Esophagus squamous epithelium (tissue), 5 donors: ENCODE data around the gene SPEF2. TPM values are rescaled to one million over a fixed set of nuclear protein-coding genes. Genes with fewer than 3 reads are reported as not detected.

Source experiments
- DNase-seq: peaks from one replicate; lab custom pipeline; 2025; lab: John Stamatoyannopoulos, UW
- H3K27ac ChIP-seq, 4 donors: fragments of 200-600 bp; sonication (generic); one replicate each; pipeline ENCODE4 v1.5.1; 2016 to 2019; ENCODE audit warnings: mild to moderate bottlenecking in 1 of 4
- H3K27me3 ChIP-seq, 4 donors: fragments of 200-600 bp; sonication (generic); 1 replicate in 3 of 4; 2 replicates in 1 of 4; pipeline versions ENCODE4 v1.5.1 to v1.6.0; 2017 to 2021; ENCODE audit warnings: antibody characterized with exemption in 1 of 4
- H3K36me3 ChIP-seq, 3 donors: fragments of 200-600 bp; sonication (generic); one replicate each; pipeline ENCODE4 v1.5.1; 2016 to 2019
- H3K4me1 ChIP-seq, 3 donors: fragments of 200-600 bp; sonication (generic); one replicate each; pipeline ENCODE4 v1.5.1; 2017 to 2019
- H3K4me3 ChIP-seq, 4 donors: fragments of 200-600 bp; sonication (generic); 1 replicate in 3 of 4; 2 replicates in 1 of 4; pipeline ENCODE4 v1.5.1; 2016 to 2019; ENCODE audit warnings: mild to moderate bottlenecking in 2 of 4, moderate library complexity in 1 of 4
- H3K9me3 ChIP-seq, 3 donors: fragments of 200-600 bp; sonication (generic); one replicate each; pipeline ENCODE4 v1.5.1; 2016 to 2019
- CTCF ChIP-seq, 6 experiments: fragments of 450-650 bp in 4 of 6; fragments of 200-600 bp in 2 of 6; sonication (generic) in 2 of 6; IDR thresholded peaks; one replicate each; pipeline ENCODE4 v1.5.1; 2016 to 2019; ENCODE audit warnings: antibody characterized with exemption in 6 of 6, mild to moderate bottlenecking in 4 of 6, moderate library complexity in 4 of 6
- POLR2A ChIP-seq, 4 donors: fragments of 450-650 bp; IDR thresholded peaks; one replicate each; pipeline ENCODE4 v1.6.1; 2017; ENCODE audit warnings: antibody characterized with exemption in 4 of 4, mild to moderate bottlenecking in 4 of 4, moderate library complexity in 3 of 4
- WGBS, 2 donors: methylation state at CpG; one replicate each; pipeline ENCODE4 v1.1.5; 2018; 5-methylcytosine and 5-hydroxymethylcytosine counted together
- intact Hi-C: fragments of 100-400 bp; cut with DNase I; formaldehyde crosslinking; loops from one replicate; pipeline ENCODE4 v1.15.0; 2022
- total RNA-seq, 4 donors: library from RNA; depleted of rRNA; stranded (reverse); fragments of >200 nt; gene quantifications; one replicate each; pipeline ENCODE4 v1.1.0, GENCODE V29; 2016
- donor health status: DM: yes; HTN: yes; CAD: no.

The SPEF2 gene
- total RNA-seq, 4 donors from 2014 or later: 1.2 to 6.1 (median 3.0) TPM

DNA sequence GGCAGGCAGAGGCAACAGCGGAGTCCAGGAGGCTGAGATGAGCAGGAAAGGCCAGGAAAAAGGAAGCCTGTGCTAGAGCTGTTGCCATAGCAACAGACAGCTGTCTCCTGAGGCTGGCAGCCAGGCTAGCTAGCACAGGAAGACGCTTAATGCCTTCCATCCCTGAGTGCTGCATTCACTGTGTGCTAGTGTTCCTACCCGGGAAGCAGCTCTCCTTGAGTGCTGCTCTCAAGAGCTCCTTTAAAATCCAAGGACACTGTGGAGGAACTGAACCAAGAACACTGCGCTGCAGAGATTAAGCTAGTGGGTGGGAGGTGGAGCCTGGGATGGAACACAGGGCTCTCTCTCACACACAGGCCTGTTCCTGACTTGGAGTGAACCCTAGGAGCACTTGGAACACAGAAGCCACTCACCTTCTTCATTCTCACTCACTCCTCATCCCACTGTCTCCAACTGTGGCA lies 185.6 kb downstream of the SPEF2 start:
- Histone ChIP-seq H3K27ac (no peak overlapping the region), H3K27me3 (no peaks in the 10 kb centered on the region), H3K4me3 (no peak overlapping the region), H3K36me3 (no peaks in the 10 kb centered on the region), H3K4me1 (no peaks in the 10 kb centered on the region), H3K9me3 (no peaks in the 10 kb centered on the region)
- DNase-seq: no peak
- TF ChIP-seq CTCF (IDR thresholded peaks at IDR 0.05) (no peak), POLR2A (IDR thresholded peaks at IDR 0.05) (no peak)
- 44 to 48% methylated on average over 4 of the region's 4 CpGs for WGBS, 2 donors
- intact Hi-C loops: no loop called here

GRCh38 chr5:35804201-35804653 lies 186.6 kb downstream of the SPEF2 start:
- Histone ChIP-seq H3K4me1 (no peaks in the 10 kb centered on the region), H3K27me3 (no peaks in the 10 kb centered on the region), H3K9me3 (no peaks in the 10 kb centered on the region), H3K36me3 (no peaks in the 10 kb centered on the region), H3K27ac (no peak overlapping the region), H3K4me3 (no peak overlapping the region)
- 11 to 33% methylated on average over 1 of the region's 1 CpG for WGBS, 2 donors
- TF ChIP-seq CTCF (IDR thresholded peaks at IDR 0.05) (no peak), POLR2A (IDR thresholded peaks at IDR 0.05) (no peak)
- DNase-seq: no peak
- intact Hi-C loops: no loop called here

- no peaks in the 10 kb centered on the region for H3K27me3 ChIP-seq
- no peaks in the 10 kb centered on the region for H3K9me3 ChIP-seq
- H3K36me3 ChIP-seq: no peaks in the 10 kb centered on the region
Measured at GRCh38 chr5:35804841-35805240, 187.2 kb downstream of the SPEF2 start.

DNA sequence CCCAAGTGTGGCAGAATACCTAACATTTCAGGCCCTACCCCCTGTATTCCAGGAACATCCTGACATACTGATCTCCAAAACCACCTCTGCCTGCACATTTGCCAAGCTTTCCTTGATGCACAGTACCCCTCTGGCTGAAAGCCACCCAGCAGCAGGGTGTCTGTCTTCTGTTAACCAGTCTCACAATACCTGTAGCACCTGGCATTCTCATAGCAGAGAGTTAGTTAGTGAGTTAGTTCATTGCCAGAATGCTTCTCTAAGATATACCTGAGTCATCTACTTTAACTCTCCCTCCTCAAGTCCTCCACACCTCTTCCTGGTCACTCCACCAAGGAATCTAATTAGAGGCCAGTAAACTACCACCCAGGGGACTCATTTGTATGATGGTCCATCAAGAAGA lies 192.9 kb downstream of the SPEF2 start:
- TF ChIP-seq POLR2A (IDR thresholded peaks at IDR 0.05) (no peak), CTCF (IDR thresholded peaks at IDR 0.05) (no peak)
- Histone ChIP-seq H3K4me3 (no peak overlapping the region), H3K9me3 (no peaks in the 10 kb centered on the region), H3K27me3 (no peaks in the 10 kb centered on the region), H3K4me1 (no peaks in the 10 kb centered on the region), H3K27ac (peak overlapping the region in 1 of 4 donors; percentile 33), H3K36me3 (no peaks in the 10 kb centered on the region)
- intact Hi-C loops: no loop called here
- DNase-seq: no peak

More at GRCh38 chr5:35804841-35805240, 187.2 kb downstream of the SPEF2 start:
- Histone ChIP-seq H3K4me3 (no peak overlapping the region), H3K4me1 (no peaks in the 10 kb centered on the region), H3K27ac (no peak overlapping the region)
- DNase-seq: no peak
- intact Hi-C loops: no loop called here
- TF ChIP-seq POLR2A (IDR thresholded peaks at IDR 0.05) (no peak), CTCF (IDR thresholded peaks at IDR 0.05) (no peak)

GRCh38 chr5:35811108-35811741 lies 193.6 kb downstream of the SPEF2 start:
- Histone ChIP-seq H3K27ac (no peak overlapping the region), H3K9me3 (no peaks in the 10 kb centered on the region), H3K27me3 (no peaks in the 10 kb centered on the region), H3K36me3 (no peaks in the 10 kb centered on the region), H3K4me1 (no peaks in the 10 kb centered on the region), H3K4me3 (no peak overlapping the region)
- no peak for TF ChIP-seq CTCF (IDR thresholded peaks at IDR 0.05)
- no peak for TF ChIP-seq POLR2A (IDR thresholded peaks at IDR 0.05)
- intact Hi-C loops: no loop called here
- 60 to 63% methylated on average over 3 of the region's 3 CpGs for WGBS, 2 donors
- no peak for DNase-seq
